GM19240 (cell line): Measurements from ENCODE around the gene NID2.

Experiments used
- DNase-seq: peaks from one replicate; pipeline ENCODE4 v3.0.0; 2011; ENCODE audit warnings: low spot score; ENCODE audit not compliant: insufficient read length

NID2 gene, protein sequence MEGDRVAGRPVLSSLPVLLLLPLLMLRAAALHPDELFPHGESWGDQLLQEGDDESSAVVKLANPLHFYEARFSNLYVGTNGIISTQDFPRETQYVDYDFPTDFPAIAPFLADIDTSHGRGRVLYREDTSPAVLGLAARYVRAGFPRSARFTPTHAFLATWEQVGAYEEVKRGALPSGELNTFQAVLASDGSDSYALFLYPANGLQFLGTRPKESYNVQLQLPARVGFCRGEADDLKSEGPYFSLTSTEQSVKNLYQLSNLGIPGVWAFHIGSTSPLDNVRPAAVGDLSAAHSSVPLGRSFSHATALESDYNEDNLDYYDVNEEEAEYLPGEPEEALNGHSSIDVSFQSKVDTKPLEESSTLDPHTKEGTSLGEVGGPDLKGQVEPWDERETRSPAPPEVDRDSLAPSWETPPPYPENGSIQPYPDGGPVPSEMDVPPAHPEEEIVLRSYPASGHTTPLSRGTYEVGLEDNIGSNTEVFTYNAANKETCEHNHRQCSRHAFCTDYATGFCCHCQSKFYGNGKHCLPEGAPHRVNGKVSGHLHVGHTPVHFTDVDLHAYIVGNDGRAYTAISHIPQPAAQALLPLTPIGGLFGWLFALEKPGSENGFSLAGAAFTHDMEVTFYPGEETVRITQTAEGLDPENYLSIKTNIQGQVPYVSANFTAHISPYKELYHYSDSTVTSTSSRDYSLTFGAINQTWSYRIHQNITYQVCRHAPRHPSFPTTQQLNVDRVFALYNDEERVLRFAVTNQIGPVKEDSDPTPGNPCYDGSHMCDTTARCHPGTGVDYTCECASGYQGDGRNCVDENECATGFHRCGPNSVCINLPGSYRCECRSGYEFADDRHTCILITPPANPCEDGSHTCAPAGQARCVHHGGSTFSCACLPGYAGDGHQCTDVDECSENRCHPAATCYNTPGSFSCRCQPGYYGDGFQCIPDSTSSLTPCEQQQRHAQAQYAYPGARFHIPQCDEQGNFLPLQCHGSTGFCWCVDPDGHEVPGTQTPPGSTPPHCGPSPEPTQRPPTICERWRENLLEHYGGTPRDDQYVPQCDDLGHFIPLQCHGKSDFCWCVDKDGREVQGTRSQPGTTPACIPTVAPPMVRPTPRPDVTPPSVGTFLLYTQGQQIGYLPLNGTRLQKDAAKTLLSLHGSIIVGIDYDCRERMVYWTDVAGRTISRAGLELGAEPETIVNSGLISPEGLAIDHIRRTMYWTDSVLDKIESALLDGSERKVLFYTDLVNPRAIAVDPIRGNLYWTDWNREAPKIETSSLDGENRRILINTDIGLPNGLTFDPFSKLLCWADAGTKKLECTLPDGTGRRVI (N-terminal part only)

GRCh38 chr14:52068615-52069306 is at the start of gene NID2:
Gene NID2 (minus strand): TSS chr14:52069059. CDS start chr14:52068994, 65 bp downstream.
- no peak for DNase-seq

- no peak for DNase-seq
These were observed 48.4 kb upstream of the NID2 start for GRCh38 chr14:52117111-52117832.

DNA sequence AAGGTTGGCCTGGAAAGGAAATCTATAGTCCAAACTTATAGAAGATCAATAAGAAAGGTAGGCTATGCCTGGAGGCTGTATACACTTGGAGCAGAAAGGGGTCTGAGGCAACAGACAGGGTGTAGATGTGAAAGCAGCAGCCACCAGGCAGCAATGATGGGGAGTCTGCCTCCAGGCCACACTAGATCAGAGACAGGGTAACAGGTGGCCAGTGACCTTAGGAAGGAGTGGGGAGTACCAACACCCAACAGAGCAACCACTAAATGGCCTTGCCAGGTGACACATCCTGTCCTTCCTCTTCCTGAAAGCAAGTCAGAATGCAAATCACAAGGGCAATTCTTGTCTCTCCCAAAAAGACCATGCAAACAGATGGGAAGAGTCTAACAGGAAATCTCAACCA is 46.4 kb upstream of the NID2 start:
- DNase-seq, result no peak

GRCh38 chr14:52112336-52113018 is 43.6 kb upstream of the NID2 start:
- DNase-seq, result no peak

GRCh38 chr14:52111583-52111982 is 42.7 kb upstream of the NID2 start:
- DNase-seq, result no peak

DNA sequence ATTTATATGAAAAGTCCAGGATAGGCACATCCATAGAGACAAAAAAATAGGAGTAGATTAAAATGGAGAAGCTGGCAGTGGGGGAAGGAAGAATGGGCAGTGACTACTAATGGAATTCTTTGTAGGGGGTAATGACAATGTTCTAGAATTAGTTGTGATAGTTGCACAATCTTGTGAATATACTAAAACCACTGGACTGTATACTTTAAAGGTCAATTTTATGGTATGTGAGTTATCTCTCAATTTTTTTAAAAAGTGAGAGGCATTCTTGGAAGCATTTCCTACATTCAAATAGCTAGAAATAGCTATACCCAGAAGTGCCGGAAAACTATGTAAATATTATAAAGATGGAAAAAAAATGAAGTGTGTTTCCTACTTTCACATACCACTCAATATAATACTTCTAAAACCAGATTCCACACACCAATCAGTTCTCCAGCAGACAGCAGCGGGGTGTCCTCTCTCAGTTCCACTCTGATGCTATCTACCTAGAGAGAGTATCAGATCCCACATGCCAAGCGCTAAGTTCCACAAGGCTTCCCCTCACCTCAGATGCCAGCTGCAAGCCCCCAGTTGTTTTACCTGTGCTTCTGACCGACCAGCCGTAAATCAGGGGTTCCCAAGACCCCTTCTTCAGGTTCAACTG is 41.7 kb upstream of the NID2 start:
- DNase-seq, result no peak

DNA sequence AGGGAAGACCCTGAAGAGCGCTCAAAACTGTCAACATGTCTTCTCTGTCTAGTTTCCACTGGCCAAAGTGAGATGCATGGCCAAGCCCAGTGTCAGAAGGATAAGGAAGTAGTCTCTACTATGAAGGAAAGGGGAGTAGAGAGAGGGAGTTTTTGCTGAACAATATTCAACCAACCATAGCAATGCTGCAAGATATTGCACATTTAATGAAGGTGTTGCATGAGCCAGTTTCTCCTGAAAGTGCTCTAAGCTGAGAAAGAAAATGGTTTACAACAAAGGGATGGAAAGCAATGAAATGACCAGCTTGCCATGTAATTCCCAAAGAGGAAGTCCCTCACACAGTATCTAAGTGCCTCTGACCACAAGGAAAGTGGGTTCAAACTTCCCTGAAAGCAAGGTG is 40.0 kb upstream of the NID2 start:
- DNase-seq, result no peak

GRCh38 chr14:52106840-52107239 is 38.0 kb upstream of the NID2 start:
- DNase-seq, result no peak

DNA sequence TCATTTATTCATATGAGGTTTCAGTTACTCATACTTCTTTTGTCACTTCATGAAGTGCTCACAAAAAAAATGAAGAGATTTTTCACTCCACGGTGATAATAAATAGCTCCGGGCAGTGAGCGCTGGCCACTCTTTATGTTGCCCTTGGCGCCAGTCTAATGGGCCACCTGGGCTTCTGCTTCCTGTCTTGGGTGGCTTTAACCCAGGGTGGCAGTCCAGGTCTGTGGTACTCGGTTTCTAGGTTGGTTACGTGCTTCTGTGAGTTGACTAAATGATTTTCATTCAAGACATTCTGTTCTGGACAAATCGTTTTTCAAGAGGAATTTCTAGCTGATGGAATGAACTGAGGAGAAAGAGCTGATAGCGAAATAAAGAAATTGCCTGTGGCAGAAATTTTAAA is 34.6 kb upstream of the NID2 start:
- DNase-seq, result no peak

GRCh38 chr14:52095794-52096193 is 26.9 kb upstream of the NID2 start:
- no peak for DNase-seq

DNA sequence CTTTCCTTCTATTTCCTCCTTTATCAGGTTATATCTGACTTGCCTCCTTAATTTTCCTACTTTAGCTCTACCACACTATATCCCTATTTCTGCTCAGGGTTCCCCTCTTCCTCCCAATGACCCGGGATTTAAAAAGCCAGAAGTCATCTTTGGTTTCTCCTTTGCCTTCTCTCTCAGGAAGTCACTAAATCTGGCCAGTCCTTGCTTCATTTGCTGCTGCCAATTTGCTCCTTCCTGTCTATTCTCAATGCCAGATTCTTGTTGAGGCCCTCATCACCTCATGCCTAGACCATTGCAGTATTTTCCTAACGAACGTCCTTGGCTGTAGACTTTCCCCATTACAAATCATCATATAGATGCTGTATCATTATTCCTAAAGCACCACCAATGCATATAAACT is 26.5 kb upstream of the NID2 start:
- DNase-seq, result no peak

GRCh38 chr14:52094546-52095271 is 25.9 kb upstream of the NID2 start:
- DNase-seq, result no peak

DNA sequence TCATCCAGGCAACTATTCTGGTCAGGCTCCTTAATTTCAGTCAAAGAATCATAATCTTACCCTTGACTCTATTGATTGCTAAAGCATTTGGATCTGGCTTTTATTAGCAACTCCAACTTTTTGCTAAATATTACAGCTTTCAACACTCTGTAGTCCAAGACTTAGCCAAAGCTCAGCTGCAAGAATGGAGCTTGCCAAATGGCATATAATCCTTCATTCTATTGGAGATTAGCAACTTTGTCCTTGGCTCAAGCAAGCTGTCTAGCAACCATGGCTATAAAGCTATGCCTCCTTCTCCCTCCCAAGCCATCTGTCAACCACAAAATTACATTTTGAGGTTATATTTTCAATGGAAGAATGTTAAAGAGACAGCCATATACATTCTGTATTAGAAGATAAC is 23.1 kb upstream of the NID2 start:
- DNase-seq, result no peak

GRCh38 chr14:52090936-52091335 is 22.1 kb upstream of the NID2 start:
- no peak for DNase-seq

DNA sequence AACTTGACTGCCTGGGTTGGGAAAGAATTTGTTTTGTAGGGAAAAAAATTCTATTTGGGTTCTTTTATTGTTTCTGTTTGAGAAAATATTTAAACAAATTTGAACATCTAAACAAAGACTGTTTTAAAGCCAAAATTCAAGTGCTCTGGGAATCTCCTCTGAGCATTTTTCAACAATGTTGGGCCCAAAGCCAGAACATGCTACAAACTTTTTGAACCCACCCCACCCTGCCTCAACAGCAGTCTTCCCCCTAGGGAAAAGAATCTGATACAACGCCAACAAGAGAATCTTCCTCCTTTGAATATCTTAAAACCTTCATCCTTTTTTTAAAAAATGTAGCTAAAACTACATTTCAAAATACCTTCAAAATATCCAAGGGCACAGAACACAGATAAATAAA is 20.4 kb upstream of the NID2 start:
- DNase-seq, result no peak

DNA sequence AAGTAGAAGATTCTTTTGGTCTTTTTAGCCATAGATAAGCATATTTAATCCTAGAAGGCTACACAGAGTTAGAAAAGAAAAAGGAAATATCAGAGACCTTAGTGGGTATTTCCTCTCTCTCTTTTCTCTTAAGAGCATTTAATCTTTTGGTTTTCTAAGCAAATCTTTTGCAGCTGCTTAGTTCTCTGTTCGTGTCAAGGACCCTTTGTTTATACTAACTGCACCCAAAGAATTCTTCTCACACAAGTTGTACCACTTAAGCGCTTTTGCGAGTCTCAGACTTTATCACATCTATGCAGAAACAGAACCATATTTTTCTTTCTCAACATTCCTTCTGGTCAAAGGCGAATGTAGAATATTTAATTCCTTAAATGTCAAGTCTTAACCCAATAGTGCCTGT is 17.9 kb upstream of the NID2 start:
- DNase-seq, result no peak

- DNase-seq, result no peak
These were observed 14.0 kb upstream of the NID2 start for GRCh38 chr14:52082903-52083302.

DNA sequence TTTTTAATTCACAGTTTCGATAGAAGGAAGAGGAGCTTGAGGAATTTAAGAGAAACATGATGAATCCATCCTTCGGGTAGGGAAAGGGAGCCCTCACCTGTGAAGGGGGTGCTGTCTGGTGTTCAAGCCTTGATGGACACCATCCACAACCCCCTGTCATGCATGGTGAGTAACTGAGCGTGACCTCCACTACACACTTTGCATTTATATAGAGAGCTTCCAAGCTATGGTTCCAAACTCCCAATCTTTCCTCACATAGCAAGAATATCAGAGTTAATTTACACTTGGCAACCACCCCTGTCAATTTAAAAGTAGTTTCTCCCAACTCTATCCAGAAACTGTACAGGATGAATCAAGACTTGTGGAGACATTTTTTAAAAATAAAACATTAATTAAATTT is 13.1 kb upstream of the NID2 start:
- no peak for DNase-seq
